ENCODE results near the gene ATP5ME.
"Not testable (repeated sequence)": the region's sequence is repeated elsewhere in the genome, so short reads cannot be mapped to it uniquely, and the experiment has no call there.

Gene ATP5ME

GRCh38 chr4:674172-675035, at the start of gene ATP5ME, which contains the start of gene MYL5:
Gene ATP5ME (minus strand): TSS chr4:674276. CDS start chr4:674247, 29 bp downstream.
Gene MYL5 (plus strand): TSS chr4:674542. CDS start chr4:678027, 3,485 bp downstream.
- peak; percentile 93 to 97 (median 96) for DNase-seq

- no peak for DNase-seq
Observed at GRCh38 chr4:722851-723360, 48.8 kb upstream of the ATP5ME start.

- DNase-seq: no peak
Observed at GRCh38 chr4:722169-722725, 48.2 kb upstream of the ATP5ME start.

GRCh38 chr4:721261-722168, 47.4 kb upstream of the ATP5ME start:
- DNase-seq: no peak

- no peak for DNase-seq
Observed at GRCh38 chr4:720111-720860, 46.2 kb upstream of the ATP5ME start.

- DNase-seq: no peak
Observed at GRCh38 chr4:718460-718859, 44.4 kb upstream of the ATP5ME start.

- DNase-seq: no peak
Observed at GRCh38 chr4:717601-718320, 43.7 kb upstream of the ATP5ME start.

- no peak for DNase-seq
Observed at GRCh38 chr4:714087-714486, 40.0 kb upstream of the ATP5ME start.

- DNase-seq: no peak
Observed at GRCh38 chr4:712916-713632, 39.0 kb upstream of the ATP5ME start.

GRCh38 chr4:712093-712492, 38.0 kb upstream of the ATP5ME start:
- DNase-seq: no peak

- DNase-seq: no peak
Observed at GRCh38 chr4:710916-711315, 36.8 kb upstream of the ATP5ME start.

- no peak for DNase-seq
Observed at GRCh38 chr4:710116-710515, 36.0 kb upstream of the ATP5ME start.

GRCh38 chr4:709348-709747, 35.3 kb upstream of the ATP5ME start:
- DNase-seq: no peak

- DNase-seq: no peak
Observed at GRCh38 chr4:708631-708933, 34.5 kb upstream of the ATP5ME start.

GRCh38 chr4:707929-708630, 34.0 kb upstream of the ATP5ME start:
- DNase-seq: no peak

- no peak for DNase-seq
Observed at GRCh38 chr4:706834-707598, 32.9 kb upstream of the ATP5ME start.

GRCh38 chr4:706083-706633, 32.1 kb upstream of the ATP5ME start:
- not testable (repeated sequence) for DNase-seq

GRCh38 chr4:705278-706082, 31.4 kb upstream of the ATP5ME start, which contains the start of gene PCGF3:
Gene PCGF3 (plus strand): TSS chr4:705832. CDS start chr4:733681, 27,849 bp downstream.
- peak; percentile 93 to 97 (median 96) for DNase-seq

GRCh38 chr4:704971-705277, 30.8 kb upstream of the ATP5ME start:
- DNase-seq: no peak
